Right ventricle myocardium inferior (tissue), 1 donor: ENCODE results near the gene PAIP2B. TPM values are rescaled to one million over a fixed set of nuclear protein-coding genes. Genes with fewer than 3 reads are reported as not detected.
"Not testable (repeated sequence)": the region's sequence is repeated elsewhere in the genome, so short reads cannot be mapped to it uniquely, and the experiment has no call there.

Source experiments
- ATAC-seq: fragments of 200-7000 bp; cut with Tn5 transposase; one replicate; pipeline ENCODE4 v1.9.1; 2020; ENCODE audit warnings: mild to moderate bottlenecking, moderate library complexity
- DNase-seq: peaks from one replicate; pipeline ENCODE4 v3.0.0; 2021; ENCODE audit errors: missing footprints
- intact Hi-C: fragments of 100-400 bp; cut with DNase I; formaldehyde crosslinking; loops from one replicate; pipeline ENCODE4 v1.11.0; 2022
- long read RNA-seq: library from polyadenylated mRNA; unstranded; transcript quantifications from one replicate; pipeline ENCODE4 v2.0.0, GENCODE V29; 2021
- total RNA-seq: library from RNA; stranded (reverse); fragmentation: NEBNext Ultra II Directional; extraction: Animal tissue kit (Norgen Biotek cat#: 25700); gene quantifications from one replicate; pipeline ENCODE4 v1.2.1, GENCODE V29; 2021
- donor health status: DM: no; HTN: yes; CAD: no; lungs with severe emphysema.

Gene PAIP2B, protein sequence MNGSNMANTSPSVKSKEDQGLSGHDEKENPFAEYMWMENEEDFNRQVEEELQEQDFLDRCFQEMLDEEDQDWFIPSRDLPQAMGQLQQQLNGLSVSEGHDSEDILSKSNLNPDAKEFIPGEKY
- total RNA-seq: 64.9 TPM
- long read RNA-seq, full-length matches to known transcripts: 6 of 14 reads
- long read RNA-seq, partial matches to known transcripts: 0 of 14 reads
- long read RNA-seq, other reads (novel, unspliced or antisense): 8 of 14 reads

DNA sequence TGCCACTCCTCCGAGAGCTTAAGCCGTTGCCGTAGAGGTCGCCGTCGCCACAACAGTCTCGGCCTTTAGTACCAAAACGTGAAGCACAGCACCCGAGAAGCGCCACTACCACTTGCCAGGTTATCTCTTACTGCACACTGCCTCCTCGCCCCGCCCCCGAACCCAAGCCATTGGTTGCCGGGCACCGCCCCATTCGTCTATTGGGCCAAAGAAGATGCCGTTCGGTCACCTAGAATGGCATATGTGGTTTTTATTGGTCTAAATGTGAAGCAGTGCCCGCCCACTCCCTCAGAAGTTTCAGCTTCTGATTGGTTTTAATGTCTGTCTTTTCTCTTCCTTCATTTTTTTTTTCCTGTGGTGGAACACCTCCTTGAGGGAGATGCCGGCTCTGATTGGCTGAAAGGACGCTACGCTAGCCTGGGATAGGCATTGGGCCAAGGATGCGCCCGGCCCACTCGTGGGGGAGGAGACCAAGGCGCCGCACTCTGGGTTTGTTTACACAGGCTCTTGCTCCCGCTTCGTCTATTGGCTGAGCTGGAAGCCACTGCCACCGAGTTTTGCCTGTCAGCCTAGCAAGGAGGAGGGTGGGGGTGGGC is at the start of gene PAIP2B:
Gene PAIP2B (minus strand): TSS at position 139 of the 596 bp plus-strand sequence. CDS start 24,514 bp downstream, outside the sequence.
- ATAC-seq: peak; percentile 96
- intact Hi-C loops: loop anchor here (1.0 to 10.0 kb wide), 3 partner anchors 50 to 278 kb away; partner anchors contain the start of gene ZNF638

DNA sequence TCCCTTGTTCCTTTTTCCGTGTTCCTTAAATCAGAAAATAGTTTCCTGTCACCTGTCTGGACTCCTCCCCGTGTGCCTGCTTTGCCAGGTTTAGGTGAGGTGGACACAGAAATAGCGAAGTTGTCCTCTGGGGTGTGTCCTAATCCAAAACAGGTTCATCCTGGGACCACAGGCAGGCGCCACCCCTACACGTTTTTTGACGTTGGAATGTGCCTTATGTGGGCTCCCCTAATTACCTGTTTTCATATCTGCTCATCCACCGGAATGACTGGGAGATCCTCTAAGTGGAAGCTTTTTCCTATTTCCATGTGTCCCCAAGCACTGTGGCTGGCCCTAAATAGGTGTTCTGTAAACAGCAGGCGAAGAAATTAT is 49.0 kb upstream of the PAIP2B start:
- ATAC-seq (no peak), DNase-seq (no peak)
- intact Hi-C loops: loop anchor here (2.0 to 5.0 kb wide), 2 partner anchors 34 to 55 kb away; partner anchors contain the start of gene ZNF638

More for the DNA sequence above, at the start of gene PAIP2B:
- peak; percentile 99 for DNase-seq

DNA sequence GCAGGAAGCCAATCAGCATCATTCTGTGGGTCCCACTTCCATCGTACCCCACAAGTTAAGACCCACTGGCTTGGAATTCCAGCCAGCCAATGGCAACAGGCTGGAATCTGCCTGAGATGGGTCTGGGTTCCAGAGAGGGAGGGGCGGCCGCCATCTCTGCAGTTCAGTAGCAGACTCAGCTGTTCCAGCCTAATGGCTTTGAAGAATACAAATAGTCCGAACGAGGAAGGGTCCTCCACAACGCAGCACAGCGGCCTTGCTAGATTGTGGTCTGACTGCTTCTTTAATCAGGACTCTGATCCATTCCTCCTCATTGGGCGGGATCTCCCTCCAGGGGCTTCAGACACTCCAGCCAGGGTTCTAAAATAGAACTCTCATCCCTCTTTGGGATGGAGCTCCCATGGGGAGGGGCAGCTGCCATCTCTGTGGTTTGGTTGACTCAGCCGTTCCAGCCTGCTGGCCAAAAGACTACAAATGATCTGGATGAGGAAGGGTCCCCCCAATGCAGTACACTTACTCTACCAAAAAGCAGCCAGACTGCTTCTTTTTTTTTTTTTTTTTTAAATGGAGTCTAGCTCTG is 42.7 kb upstream of the PAIP2B start:
- ATAC-seq (no peak), DNase-seq (peak; percentile 61)
- intact Hi-C loops: no loop called here

DNA sequence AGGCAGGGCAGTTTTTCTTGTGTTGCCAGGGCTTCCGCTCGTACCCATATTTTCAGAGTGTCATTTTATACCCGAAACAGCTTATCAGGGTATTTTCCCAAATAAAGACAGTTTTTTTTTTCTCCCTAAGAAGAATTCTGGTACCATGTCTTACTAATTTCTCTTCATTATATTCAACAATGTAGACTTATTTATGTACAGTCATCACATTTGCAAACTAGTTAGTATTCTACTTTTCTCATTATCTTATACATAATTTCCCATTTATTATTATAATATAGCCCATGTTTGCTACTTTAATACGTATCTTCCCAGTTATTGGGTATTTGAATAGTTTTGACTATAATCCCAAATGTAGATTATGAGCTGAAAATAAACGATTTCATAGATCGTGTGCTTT is 36.5 kb upstream of the PAIP2B start:
- ATAC-seq (no peak), DNase-seq (no peak)
- intact Hi-C loops: no loop called here

DNA sequence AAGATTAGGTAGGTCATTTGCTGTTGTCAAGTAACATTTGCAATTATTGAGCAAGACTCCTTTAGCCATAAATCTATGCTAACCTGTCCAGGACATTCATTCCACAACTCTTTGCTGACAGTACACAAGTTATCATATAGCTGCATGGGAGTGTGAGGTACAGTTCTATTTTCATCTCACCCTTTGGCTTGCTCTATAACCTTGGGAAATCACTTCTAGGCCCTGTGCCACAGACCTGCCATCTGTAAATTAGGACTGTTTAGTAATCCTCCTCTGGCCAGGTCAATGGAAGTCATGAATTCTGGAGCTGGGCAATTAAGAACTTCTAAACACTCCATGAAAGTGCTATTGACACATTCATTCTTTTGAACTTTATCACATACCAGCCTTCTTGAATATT is 34.6 kb upstream of the PAIP2B start:
- ATAC-seq: peak; percentile 97
- no peak for DNase-seq
- intact Hi-C loops: no loop called here

DNA sequence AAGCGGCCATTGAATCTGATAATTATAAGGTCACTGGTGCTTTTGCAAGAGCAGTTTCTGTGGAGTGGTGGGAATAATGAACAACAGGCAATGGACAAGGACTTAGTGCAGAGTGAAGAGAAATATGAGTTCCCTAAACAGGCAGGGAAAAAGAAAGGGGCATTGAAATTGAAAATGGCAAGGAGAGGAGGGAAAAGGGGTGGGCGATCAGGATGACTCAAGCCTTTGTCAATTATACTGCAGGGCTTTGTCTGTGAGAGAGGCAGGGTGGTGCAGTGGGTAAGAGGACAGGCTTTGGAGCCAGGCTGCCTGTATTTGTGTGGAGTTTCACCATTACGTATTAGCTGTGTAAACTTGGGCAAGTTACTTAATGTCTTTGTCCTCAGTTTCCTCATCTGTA is 29.5 kb upstream of the PAIP2B start:
- DNase-seq: no peak
- intact Hi-C loops: no loop called here
- no peak for ATAC-seq

DNA sequence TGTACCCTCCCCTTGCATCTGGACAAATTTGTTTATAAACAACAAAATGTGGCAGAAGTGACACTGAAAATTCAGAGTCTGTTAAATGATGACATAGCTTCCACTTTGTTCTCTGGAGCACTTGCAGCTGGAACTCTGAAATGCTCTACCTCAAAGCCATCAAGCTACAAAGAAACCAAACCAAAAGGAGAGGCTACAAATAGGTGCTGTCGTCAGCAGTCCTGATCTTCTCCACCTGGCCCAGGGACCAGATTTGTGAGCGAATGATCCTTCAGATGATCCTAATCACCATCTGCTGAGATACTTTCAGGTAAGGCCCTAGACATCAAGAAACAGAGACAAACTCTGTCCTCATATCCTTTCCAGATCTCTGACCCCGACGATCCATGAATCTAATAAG is 27.9 kb upstream of the PAIP2B start:
- intact Hi-C loops: no loop called here
- no peak for ATAC-seq

DNA sequence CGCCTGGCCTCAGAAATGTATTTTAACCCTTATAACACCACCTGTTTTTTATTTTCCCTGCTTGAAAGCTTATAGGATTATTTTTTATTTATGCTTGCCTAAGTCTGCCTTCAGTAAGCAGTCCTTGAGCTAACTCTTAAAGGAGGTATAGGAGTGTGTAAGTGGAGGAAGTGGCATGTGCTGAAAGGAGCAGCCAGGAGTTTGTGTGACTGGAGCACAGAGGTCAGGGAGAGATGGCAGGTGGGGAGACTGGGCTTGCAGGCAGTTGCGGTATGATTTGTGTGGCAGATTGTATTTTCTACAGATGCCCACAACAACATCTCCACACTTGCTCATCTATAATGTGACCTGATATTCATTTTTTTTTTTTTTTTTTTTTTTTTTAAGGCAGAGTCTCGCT is 27.2 kb upstream of the PAIP2B start:
- DNase-seq: no peak
- intact Hi-C loops: no loop called here
- ATAC-seq: no peak

More for the DNA sequence above, 27.9 kb upstream of the PAIP2B start:
- DNase-seq: no peak

DNA sequence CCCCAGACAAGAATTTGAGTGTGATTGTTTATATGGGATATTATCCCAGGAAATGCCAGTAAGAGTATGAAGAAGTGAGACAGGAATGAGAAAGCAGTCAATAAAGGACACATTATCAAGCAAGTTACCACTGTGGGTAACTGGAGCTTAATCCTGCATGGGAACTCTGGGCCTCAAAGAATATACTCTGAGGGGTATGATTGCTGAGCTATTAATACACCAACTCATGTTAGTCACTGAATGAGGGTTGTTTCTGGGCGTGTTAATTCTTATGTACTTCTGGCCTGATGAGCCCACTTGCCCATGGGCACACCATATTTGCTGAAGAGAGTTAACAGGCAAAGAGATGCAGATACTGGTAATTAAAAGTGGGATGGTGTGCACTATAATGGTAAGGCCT is 26.6 kb upstream of the PAIP2B start:
- intact Hi-C loops: no loop called here
- DNase-seq (no peak), ATAC-seq (no peak)

DNA sequence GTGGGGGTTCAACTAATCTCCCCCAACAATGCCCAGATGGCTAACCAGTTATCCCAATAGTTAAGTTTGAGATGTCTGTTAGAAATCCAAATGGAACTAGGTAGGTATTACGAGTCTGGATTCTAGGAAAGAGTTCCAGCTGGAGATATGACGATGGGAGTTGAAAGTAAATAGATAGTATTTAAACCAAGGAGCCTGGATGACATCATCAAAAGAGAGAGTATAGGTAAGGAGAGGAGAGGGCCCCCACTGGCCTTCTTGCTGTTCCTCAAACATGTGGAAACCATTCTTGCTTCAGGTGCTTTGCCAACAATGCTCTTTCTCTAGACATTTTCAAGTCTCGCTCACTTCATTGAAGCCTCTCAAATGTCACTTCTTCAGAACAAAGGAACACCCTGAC is 26.0 kb upstream of the PAIP2B start:
- ATAC-seq (no peak), DNase-seq (no peak)
- intact Hi-C loops: no loop called here

DNA sequence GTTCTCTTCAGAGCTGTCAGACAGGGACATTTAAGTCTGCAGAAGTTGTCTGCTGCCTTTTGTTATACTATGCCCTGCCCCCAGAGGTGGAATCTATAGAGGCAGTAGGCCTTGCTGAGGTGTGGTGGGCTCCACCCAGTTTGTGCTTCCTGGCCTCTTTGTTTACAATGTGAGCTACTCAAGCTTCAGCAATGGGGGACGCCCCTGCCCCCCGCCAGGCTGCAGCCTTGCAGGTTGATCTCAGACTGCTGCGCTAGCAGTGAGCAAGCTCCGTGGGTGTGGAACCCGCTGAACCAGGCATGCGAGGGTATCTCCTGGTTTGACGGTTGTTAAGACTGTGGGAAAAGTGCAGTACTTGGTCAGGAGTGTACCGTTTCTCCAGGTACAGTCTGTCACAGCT is 24.0 kb upstream of the PAIP2B start:
- DNase-seq: no peak
- no peak for ATAC-seq
- intact Hi-C loops: no loop called here

DNA sequence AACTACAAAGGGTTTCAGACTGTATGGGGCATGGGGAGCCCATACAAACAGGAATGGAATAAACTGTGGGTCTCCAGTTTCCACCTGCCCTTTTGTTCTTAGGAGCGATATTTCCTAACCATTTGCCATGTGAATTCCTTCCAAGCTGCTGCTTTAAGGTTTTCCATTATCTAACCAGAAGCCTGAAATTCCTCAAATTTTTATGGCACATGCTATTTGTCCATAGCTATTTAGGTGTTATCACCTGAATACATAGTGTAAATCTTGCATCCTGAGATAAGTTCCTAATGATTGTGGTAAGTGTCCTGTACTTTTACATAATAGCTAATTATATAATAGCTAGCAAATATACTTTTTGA is 17.4 kb upstream of the PAIP2B start:
- intact Hi-C loops: loop anchor here (5.0 kb wide), 1 partner anchor 33 kb away; no protein-coding TSS in a partner anchor
- ATAC-seq (peak; percentile 3), DNase-seq (no peak)

DNA sequence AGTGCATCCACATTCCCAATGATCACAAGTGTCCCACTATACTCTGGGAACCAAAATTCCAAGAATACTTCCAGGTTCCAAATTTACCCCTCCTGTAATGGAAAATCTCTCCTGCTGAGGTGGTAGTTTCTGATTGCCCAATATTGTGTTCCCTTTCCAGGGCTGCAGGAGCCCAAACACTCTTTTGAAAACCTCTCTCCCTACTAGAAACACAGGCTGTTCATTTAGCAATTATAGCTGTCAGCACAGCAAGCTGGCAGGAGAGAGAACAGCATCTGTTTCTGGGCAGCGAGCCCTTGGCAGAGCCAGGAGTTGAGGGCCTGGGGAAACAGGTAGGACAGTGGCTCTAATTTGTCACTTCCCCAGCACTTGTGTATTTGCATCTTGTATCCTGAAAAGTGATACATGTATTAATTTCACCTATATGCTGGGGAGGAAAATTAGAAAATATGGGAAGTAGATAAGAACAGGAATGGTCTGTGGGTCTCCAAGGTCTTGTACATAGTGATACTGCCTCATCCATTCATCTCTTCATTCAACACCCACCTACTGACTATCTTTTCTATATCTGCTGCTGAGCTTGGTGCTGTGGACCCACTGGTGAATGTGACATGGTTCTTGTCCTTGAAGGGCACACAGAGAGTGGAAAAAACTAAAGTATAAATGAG is 16.9 kb upstream of the PAIP2B start:
- intact Hi-C loops: loop anchor here (5.0 kb wide), 1 partner anchor 34 kb away; no protein-coding TSS in a partner anchor
- peak; percentile 71 for DNase-seq
- peak; percentile 91 for ATAC-seq

DNA sequence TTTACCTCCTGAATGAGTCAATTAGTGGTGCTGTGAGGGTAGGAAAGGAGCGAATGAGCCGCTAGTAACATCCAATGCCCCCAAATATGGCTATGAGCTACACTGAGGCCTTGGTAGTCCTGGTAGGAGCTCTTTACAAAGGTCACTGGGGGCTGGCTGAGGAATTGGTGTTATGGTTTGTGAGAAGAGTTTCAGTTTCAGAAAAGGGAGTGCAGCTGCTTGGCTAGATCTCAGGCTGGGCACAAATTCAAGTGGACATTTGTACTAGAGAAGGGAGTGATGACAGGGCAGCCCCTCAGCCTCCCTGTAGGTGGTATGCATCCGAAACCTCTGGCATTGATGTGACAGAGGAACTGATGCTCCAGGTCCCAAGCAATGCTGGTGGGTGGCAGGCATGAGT is 13.9 kb upstream of the PAIP2B start:
- intact Hi-C loops: loop anchor here (5.0 kb wide), 1 partner anchor 37 kb away; no protein-coding TSS in a partner anchor
- peak; percentile 49 for ATAC-seq
- no peak for DNase-seq

DNA sequence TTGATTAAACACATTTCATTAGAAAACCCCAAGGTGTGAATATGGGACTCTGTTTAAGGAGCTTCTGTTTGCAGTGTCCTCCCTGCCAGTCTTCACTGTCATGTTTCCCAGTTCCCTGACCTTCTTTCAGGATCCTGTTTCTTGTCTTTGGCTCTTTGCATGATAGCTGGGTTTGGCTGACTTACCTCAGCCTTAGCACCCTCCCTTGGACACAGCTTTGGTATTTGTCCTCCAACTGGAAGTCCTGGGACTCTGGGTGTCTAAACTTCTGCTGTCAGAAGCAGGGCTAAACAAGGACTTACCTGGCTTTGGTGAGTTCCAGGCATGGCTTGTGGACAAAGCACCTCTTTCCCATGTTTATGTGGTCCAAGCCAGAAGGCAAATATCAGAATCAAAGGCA is 11.2 kb upstream of the PAIP2B start:
- peak; percentile 55 for ATAC-seq
- intact Hi-C loops: no loop called here

DNA sequence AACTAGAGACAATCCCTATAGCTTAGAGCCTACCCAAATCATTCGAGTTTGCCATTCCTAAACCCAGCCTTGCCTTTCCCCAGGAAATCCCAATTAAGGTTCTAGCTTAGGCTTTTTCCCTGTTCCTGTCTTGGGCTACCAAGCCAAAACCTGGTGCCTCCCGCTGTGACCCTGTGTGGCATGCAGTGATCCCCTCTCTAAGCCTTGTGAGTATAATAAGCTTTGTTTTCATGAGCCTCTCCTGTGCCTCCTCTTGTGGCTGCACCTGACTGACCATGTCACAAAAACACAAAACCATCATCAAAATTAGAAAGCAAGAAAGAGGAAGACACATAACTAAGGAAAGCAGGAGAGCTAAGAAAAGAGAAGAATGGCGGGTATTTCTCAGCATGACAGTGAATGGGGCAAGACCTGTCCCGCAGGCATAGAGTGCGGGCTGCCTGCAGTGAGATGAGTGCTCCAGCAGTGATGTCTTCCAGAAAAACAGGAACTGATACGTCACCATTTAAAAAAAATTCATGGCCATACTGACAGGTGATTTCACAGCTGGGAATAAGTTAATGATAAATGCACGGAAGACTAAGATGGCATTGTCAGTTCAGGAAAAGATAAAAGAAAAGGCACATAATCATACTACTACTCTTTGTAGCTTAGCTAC is 9.2 kb upstream of the PAIP2B start:
- ATAC-seq (no peak), DNase-seq (no peak)
- intact Hi-C loops: no loop called here

More for the DNA sequence above, 11.2 kb upstream of the PAIP2B start:
- no peak for DNase-seq

DNA sequence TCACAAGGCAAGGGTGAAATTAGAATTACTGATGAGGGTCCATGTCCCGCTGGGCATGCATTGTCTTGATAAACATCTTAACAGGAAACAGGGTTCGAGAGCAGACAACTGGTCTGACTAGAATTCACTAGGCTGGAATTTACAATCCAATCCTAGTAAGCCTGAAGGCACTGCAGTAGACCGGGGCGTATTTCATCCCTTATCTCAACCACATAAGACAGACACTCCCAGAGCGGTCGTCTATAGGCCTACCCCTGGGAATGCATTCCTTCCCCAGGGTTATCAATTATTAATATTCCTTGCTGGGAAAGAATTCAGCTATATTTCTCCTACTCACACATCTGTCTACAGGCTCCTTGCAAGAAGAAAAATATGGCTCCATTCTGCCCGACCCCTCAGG is 6.2 kb upstream of the PAIP2B start:
- DNase-seq, ATAC-seq, intact Hi-C loops: not testable (repeated sequence)

DNA sequence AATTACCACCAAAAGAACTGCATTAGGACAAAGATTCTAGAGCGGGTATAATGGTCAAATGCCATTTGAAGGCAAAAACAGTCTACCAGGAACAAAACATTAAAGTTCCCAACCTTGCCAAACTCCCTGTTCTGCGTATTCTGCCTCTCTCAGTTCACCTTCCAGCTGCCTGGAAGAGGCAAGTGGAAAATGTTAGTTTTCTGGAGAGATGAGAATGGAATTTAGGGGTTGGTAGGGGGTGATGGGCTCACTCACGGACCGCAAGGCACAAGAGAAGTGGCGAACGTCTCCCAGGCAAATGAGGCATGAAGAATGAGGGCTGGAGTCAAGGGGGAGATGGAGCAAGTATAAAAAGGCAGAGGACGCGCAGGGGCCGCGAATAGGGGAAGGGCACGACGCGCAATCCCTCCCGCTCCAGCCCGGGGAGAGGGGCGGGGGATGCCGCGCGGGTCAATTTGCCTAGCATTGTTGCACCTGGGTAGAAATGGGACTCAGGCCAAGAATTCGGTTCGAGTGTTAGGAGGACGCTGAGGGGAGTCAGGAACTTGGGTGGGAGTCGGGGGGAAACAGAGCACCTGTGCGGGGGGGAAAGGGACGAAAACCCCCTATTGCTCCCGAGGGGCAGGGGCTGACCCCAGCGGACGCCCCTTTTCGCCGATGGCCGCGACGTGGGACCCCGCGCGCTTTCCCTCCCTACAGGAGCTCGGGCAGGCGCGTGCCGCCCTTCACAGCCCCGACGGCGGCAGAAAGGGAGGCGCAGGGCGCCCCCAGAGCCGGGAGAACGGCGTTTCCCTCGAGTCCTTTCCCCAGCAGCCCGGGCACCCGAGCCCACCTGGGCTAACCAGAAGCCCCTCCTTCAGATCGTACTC is 573 bp downstream of the PAIP2B start:
- DNase-seq (peak; percentile 69), ATAC-seq (peak; percentile 9)
- intact Hi-C loops: loop anchor here (1.0 to 10.0 kb wide), 2 partner anchors 105 to 278 kb away; partner anchors contain the start of gene ZNF638
